HG03103 (cell line): ENCODE results near the gene RILPL1.
"Not testable (repeated sequence)": the region's sequence is repeated elsewhere in the genome, so short reads cannot be mapped to it uniquely, and the experiment has no call there.

ENCODE experiments used
- ATAC-seq: cut with Tn5 transposase; IDR thresholded peaks from one replicate; pipeline ENCODE4 v1.9.1; 2021; ENCODE audit warnings: low read depth; ENCODE audit not compliant: unreplicated experiment

RILPL1 gene

GRCh38 chr12:123435636-123436016 lies 97.9 kb downstream of the RILPL1 start:
- no peak for ATAC-seq

- ATAC-seq = no peak
Measured at GRCh38 chr12:123433615-123434014, 99.9 kb downstream of the RILPL1 start.

GRCh38 chr12:123431951-123432817 lies 101.3 kb downstream of the RILPL1 start:
- not testable (repeated sequence) for ATAC-seq

GRCh38 chr12:123429101-123429500 lies 104.4 kb downstream of the RILPL1 start:
- not testable (repeated sequence) for ATAC-seq

- no peak for ATAC-seq
Measured at GRCh38 chr12:123428591-123428990, 104.9 kb downstream of the RILPL1 start.

GRCh38 chr12:123427036-123427769 lies 106.3 kb downstream of the RILPL1 start:
- peak; percentile 84 for ATAC-seq

- ATAC-seq = no peak
Measured at GRCh38 chr12:123421314-123421713, 112.2 kb downstream of the RILPL1 start.
